K562 (cell line): Measurements from ENCODE around the gene COL11A2. TPM values are rescaled to one million over a fixed set of nuclear protein-coding genes. Genes with fewer than 3 reads are reported as not detected.

Source experiments
- ATAC-seq: fragments of 200-7000 bp; cut with Tn5 transposase; 3 replicates; pipeline ENCODE4 v1.9.1; 2020; ENCODE audit warnings: moderate library complexity
- BruUV-seq: library from RNA; stranded (reverse); fragments of 400-500 nt; replicated peaks from 2 replicates; lab custom pipeline; 2021; lab: Mats Ljungman, UMichigan
- CTCF ChIA-PET: fragments of 300-600 bp; formaldehyde crosslinking; extraction: SDS; loops from one replicate; lab custom pipeline; 2021; ENCODE audit warnings: low intra/inter-chr PET ratio; lab: Yijun Ruan, JAX
- POLR2A ChIA-PET: fragments of 300-600, 350-650 bp; sonication (Branson Sonifier 250); formaldehyde crosslinking; extraction: SDS; loops from one replicate; lab custom pipeline; 2021; ENCODE audit warnings: antibody characterized with exemption, inconsistent platforms; lab: Yijun Ruan, JAX
- DNase-seq, 4 experiments: peaks; one replicate each; pipeline versions ENCODE4 v3.0.0 to v3.0.0-alpha.2; 2011 to 2018; ENCODE audit warnings: low spot score in 3 of 4, mixed read lengths in 3 of 4; ENCODE audit errors: extremely low read depth in 1 of 4
- FAIRE-seq: peaks from 2 replicates; lab custom pipeline; 2011; peaks lifted over from hg19 to GRCh38; lab: Jason Lieb, UNC
- H2AFZ ChIP-seq: 2 replicates; pipeline ENCODE4 v1.6.0; 2011; ENCODE audit warnings: low read depth, low read length, control low read depth, inconsistent platforms
- H3K27ac ChIP-seq: fragments of 200-600 bp; 3 replicates; pipeline ENCODE4 v1.8.0; 2011; ENCODE audit warnings: low read depth, mild to moderate bottlenecking, control low read depth, inconsistent platforms, low read length, moderate library complexity, mixed read lengths; ENCODE audit errors: extremely low read depth
- H3K27me3 ChIP-seq, 2 experiments: fragments of 300-600 bp in 1 of 2; 2 replicates in 1 of 2; 3 replicates in 1 of 2; pipeline versions ENCODE4 v1.6.0 to v1.8.0; 2011; ENCODE audit warnings: inconsistent platforms in 2 of 2, low read length in 2 of 2, mild to moderate bottlenecking in 1 of 2, mixed read lengths in 1 of 2, moderate library complexity in 1 of 2; ENCODE audit not compliant: control insufficient read depth in 2 of 2, insufficient read depth in 2 of 2
- H3K36me3 ChIP-seq: fragments of 300-600 bp; 3 replicates; pipeline ENCODE4 v1.8.0; 2011; ENCODE audit warnings: mild to moderate bottlenecking, low read length, inconsistent platforms; ENCODE audit not compliant: control insufficient read depth, insufficient read depth
- H3K4me1 ChIP-seq, 2 experiments: fragments of 200-600 bp in 1 of 2; replicated peaks in 1 of 2; 2 replicates in 1 of 2; 3 replicates in 1 of 2; pipeline versions ENCODE4 v1.5.1 to v1.8.0; 2011; ENCODE audit warnings: inconsistent platforms in 2 of 2, low read length in 2 of 2, mild to moderate bottlenecking in 1 of 2, mixed read lengths in 1 of 2, moderate library complexity in 1 of 2; ENCODE audit not compliant: control insufficient read depth in 2 of 2, insufficient read depth in 2 of 2
- H3K4me2 ChIP-seq: 2 replicates; pipeline ENCODE4 v1.6.1; 2011; ENCODE audit warnings: low read length, control low read depth, inconsistent platforms, mixed read lengths; ENCODE audit not compliant: insufficient read depth
- H3K4me3 ChIP-seq: fragments of 200-600 bp; sonication (generic), shearing (Covaris generic); 2 replicates; pipeline ENCODE4 v1.5.1; 2016; ENCODE audit warnings: control low read depth, inconsistent platforms
- H3K79me2 ChIP-seq: fragments of 200-600 bp; 3 replicates; pipeline ENCODE4 v1.8.0; 2011; ENCODE audit warnings: low read length, inconsistent platforms; ENCODE audit not compliant: control insufficient read depth, insufficient read depth
- H3K9ac ChIP-seq, 2 experiments: 2 replicates each; pipeline versions ENCODE4 v1.6.0 to v1.6.1; 2011; ENCODE audit warnings: low read depth in 2 of 2, low read length in 2 of 2, control low read depth in 1 of 2, inconsistent platforms in 1 of 2, mild to moderate bottlenecking in 1 of 2, mixed read lengths in 1 of 2; ENCODE audit not compliant: insufficient read depth in 1 of 2
- H3K9me1 ChIP-seq: one replicate; pipeline ENCODE4 v1.6.0; 2011; ENCODE audit warnings: inconsistent platforms, mild to moderate bottlenecking, low read length, moderate library complexity; ENCODE audit not compliant: control insufficient read depth, insufficient read depth
- H3K9me3 ChIP-seq: replicated peaks from 2 replicates; pipeline ENCODE4 v1.5.1; 2011; ENCODE audit warnings: low read depth, low read length, inconsistent platforms; ENCODE audit not compliant: control insufficient read depth, insufficient read depth
- H4K20me1 ChIP-seq: replicated peaks from 2 replicates; pipeline ENCODE4 v1.6.1; 2011; ENCODE audit warnings: low read length, inconsistent platforms, mixed read lengths; ENCODE audit not compliant: control insufficient read depth, insufficient read depth
- TEAD1 ChIP-seq, 2 experiments: fragments of 450-650 bp in 1 of 2; sonication (generic) in 1 of 2; formaldehyde crosslinking; IDR thresholded peaks; 2 replicates each; pipeline versions ENCODE4 v1.4.0 to v1.8.0; 2020 to 2022; ENCODE audit warnings: mild to moderate bottlenecking in 2 of 2, missing genetic modification reagents in 1 of 2
- USF1 ChIP-seq: sonication (generic); formaldehyde crosslinking; IDR thresholded peaks from 2 replicates; pipeline ENCODE4 v1.9.0; 2022; ENCODE audit warnings: mild to moderate bottlenecking, missing genetic modification reagents
- ZNF253 ChIP-seq: fragments of 250-450 bp; sonication (Bioruptor Pico); conservative IDR thresholded peaks from 2 replicates; pipeline ENCODE4 v1.6.1; 2021; ENCODE audit warnings: mild to moderate bottlenecking
- ZNF511 ChIP-seq: sonication (generic); formaldehyde crosslinking; IDR thresholded peaks from 2 replicates; pipeline ENCODE4 v1.8.0; 2022; ENCODE audit warnings: mild to moderate bottlenecking, missing genetic modification reagents
- WGBS: fragments of 100-300 bp; shearing (Covaris generic); methylation state at CpG from one replicate; pipeline ENCODE4 v1.1.6; 2016; ENCODE audit warnings: low coverage, mixed read lengths; ENCODE audit not compliant: insufficient coverage; ENCODE audit errors: missing lambda C conversion rate; 5-methylcytosine and 5-hydroxymethylcytosine counted together
- in situ Hi-C: fragments of 300-500 bp; cut with MboI; formaldehyde crosslinking; loops from 4 replicates; pipeline ENCODE4 v1.15.0; 2018; ENCODE audit warnings: inconsistent platforms, mixed read lengths
- intact Hi-C: fragments of 100-400 bp; cut with micrococcal nuclease; formaldehyde crosslinking; loops from 2 replicates; pipeline ENCODE4 v1.14.2; 2022
- polyA plus RNA-seq, 8 experiments: library from polyadenylated mRNA; depleted of rRNA in 4 of 8; stranded (reverse) in 5 of 8; unstranded in 3 of 8; fragments of >200 nt; fragmentation: Nextera tagmentation in 2 of 8; fragmentation: Illumina TruSeq in 1 of 8; extraction: Ambion mirVana in 2 of 8; extraction: Trizol in 1 of 8; gene quantifications; 2 replicates each; pipeline versions ENCODE4 v1.2.1 to v1.2.3, GENCODE V29; 2011 to 2014; ENCODE audit warnings: inconsistent platforms in 1 of 8, missing spikeins in 1 of 8
- total RNA-seq, 7 experiments: library from RNA; depleted of rRNA in 6 of 7; stranded (reverse); fragments of >200 nt in 6 of 7; fragmentation: Illumina TruSeq in 2 of 7; extraction: Trizol in 2 of 7; gene quantifications; 2 replicates each; pipeline versions ENCODE4 v1.2.1 to v1.2.3, GENCODE V29; 2011 to 2021; ENCODE audit warnings: low replicate concordance in 1 of 7

COL11A2 gene
- total and polyA plus RNA-seq, 9 of the 15 experiments (the other 6 are each of a cell fraction or from before 2014, with no cell fraction given): 0.04 to 0.35 (median 0.09) TPM; not detected in 1

- H2AFZ ChIP-seq: no peak overlapping the region
- peak in 1 of 4 experiments; percentile 4 for DNase-seq
- ATAC-seq: no peak
- H3K27ac ChIP-seq: no peak overlapping the region
- no peaks in the 10 kb centered on the region for H4K20me1 ChIP-seq
- H3K36me3 ChIP-seq: peaks cover 33% of the 10 kb centered on the region; the same call in 2 of the 3 replicates
- peak overlapping the region in 1 of 2 experiments; percentile 36; a peak in 1 of 4 replicates for H3K9ac ChIP-seq
- peaks cover 24% of the 10 kb centered on the region for H3K79me2 ChIP-seq
- peaks cover 17 to 56% of the 10 kb centered on the region in 2 experiments for H3K4me1 ChIP-seq
- in situ Hi-C loops: no loop called here
- no peak overlapping the region for H3K4me3 ChIP-seq
- intact Hi-C loops: no loop called here
- POLR2A ChIA-PET: interaction anchor here (0.6 to 2.3 kb wide), 2 partner anchors 9 to 11 kb away, joined by 3 to 12 read pairs; no protein-coding TSS in a partner anchor
- no peak for FAIRE-seq
- BruUV-seq: no TSS peak
- H3K9me1 ChIP-seq: peaks cover 3% of the 10 kb centered on the region
- no peaks in the 10 kb centered on the region for H3K27me3 ChIP-seq
- H3K9me3 ChIP-seq: no peaks in the 10 kb centered on the region
- no peak overlapping the region for H3K4me2 ChIP-seq
- CTCF ChIA-PET: no interaction called here
- WGBS: 92% methylated on average over 10 of the region's 10 CpGs
- TF ChIP-seq ZNF511 (CRISPR knock-in tag): no peak
- TF ChIP-seq USF1 (CRISPR knock-in tag): no peak
- TF ChIP-seq ZNF253 (CRISPR knock-in tag): no peak
- no peak for TF ChIP-seq TEAD1 (CRISPR knock-in tag; IDR thresholded peaks at IDR 0.05)
- TF ChIP-seq, all 486 proteins: peak for 0
Measured at GRCh38 chr6:33209856-33210255, 17.6 kb upstream of the COL11A2 start.
